HG03103 (cell line): ENCODE measurements around the gene TCERG1L.
"Not testable (repeated sequence)": the region's sequence is repeated elsewhere in the genome, so short reads cannot be mapped to it uniquely, and the experiment has no call there.

Source experiments
- ATAC-seq: cut with Tn5 transposase; IDR thresholded peaks from one replicate; pipeline ENCODE4 v1.9.1; 2021; ENCODE audit warnings: low read depth; ENCODE audit not compliant: unreplicated experiment

The TCERG1L gene

GRCh38 chr10:131114846-131115245 lies 196.7 kb downstream of the TCERG1L start:
- ATAC-seq = no peak

GRCh38 chr10:131113709-131114291 lies 197.7 kb downstream of the TCERG1L start:
- no peak for ATAC-seq

GRCh38 chr10:131113165-131113564 lies 198.4 kb downstream of the TCERG1L start:
- ATAC-seq = no peak

GRCh38 chr10:131112691-131113090 lies 198.8 kb downstream of the TCERG1L start:
- ATAC-seq = no peak

DNA sequence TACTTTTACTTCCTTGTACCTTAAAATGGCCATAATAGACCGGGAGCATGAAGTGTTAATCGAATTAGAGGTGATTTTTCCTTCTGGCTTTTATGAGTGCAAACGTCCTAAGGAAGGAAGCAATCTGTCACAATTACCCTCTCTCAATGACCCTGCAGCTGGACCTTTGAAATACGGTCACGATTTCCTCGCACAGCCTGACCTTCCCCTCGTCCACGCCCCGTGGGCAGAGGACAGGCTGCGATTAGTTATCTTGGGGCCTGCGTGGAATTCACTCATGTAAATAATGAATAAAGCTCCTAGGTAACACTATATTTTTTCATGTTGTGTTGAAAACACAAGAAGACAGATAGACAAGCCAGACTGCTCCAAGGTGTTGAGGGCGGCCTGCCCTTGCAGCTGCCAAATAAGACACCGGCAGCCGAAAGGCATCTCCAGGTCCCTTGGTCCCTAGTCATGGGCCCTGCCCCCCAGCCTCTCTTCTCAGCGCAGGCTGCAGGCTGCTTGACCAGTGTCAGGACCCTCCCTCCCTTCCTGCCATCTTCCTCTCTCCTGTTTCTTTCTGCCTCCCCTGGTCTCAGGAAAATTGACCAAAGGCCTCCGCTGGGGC lies 199.9 kb downstream of the TCERG1L start:
- ATAC-seq = no peak

DNA sequence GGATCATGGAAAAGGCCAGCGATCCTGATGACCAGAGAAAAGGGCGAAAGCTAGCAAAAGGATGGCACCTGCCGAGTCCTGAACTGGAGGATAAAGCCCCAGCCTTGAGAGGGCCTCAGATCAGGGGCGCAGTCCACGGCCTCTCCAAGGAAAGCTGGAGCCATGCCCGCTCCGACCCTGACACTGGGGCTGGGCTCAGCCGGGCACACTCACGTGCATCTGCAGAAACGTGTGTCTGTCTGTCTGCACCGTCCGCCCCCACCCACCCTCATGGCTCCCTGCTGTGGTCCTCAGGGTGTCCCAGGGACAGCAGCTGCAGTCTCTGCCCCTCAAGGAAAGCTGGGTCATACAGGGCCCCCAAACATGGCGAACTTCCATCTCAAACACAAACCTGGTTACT lies 200.5 kb downstream of the TCERG1L start:
- no peak for ATAC-seq

- no peak for ATAC-seq
Observed at GRCh38 chr10:131110241-131110783, 201.2 kb downstream of the TCERG1L start.

GRCh38 chr10:131109726-131110125 lies 201.8 kb downstream of the TCERG1L start:
- no peak for ATAC-seq

DNA sequence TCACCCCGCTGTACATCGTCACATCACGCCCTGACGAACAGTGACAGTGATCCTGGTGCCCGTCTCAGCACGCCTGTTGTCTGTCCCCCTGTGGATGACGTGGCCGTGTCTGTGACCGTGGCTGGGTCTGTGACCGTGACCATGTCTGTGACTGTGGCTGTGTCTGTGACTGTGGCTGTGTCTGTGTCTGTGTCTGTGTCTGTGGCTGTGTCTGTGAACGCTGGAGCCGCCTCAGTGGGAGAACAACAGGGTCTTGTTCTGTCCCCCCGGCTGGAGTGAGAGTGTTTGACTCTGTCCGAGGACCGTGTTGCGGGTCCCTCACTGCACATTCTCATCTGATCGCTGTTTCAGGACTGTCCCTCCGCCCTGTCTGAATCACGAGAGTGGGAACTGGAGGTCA lies 202.2 kb downstream of the TCERG1L start:
- ATAC-seq = no peak

DNA sequence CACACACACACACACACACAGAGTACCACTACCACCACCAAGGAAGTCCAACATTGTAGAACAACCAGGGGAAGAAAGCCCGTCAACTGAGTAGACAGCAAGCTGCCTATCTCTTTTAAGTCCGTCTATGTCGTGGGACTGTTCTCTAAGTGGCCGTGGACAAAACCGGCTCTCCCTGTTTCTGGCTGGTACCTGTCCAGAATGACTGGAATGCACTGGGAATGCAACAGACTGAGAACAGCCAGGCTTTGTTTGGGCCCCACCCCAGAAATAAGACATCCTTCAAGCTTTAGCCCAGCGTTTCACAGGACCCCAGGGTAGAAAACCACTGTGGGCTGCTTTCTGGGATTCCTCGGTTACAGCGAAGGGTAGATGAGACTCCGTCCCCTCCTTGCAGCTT lies 203.6 kb downstream of the TCERG1L start:
- ATAC-seq = no peak

DNA sequence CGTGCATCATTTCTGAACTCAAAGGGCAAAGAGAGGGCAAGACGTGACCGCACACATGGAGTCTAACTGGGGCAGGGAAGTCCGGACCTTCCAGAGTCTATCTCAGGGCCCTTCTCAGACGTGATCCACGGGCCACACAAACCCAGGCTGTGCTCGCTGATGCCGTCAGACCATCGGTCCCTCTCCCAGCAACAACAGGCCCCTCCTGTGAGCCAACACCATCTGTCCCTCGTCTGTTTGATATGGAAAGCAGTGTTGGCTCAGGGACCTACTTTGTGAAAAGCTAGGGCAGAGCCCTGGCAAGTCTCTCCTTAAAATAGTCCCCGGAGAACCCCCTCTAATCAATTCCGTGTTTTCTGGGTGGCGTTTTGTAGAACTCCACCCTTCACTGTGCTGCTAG lies 208.8 kb downstream of the TCERG1L start:
- ATAC-seq = no peak

DNA sequence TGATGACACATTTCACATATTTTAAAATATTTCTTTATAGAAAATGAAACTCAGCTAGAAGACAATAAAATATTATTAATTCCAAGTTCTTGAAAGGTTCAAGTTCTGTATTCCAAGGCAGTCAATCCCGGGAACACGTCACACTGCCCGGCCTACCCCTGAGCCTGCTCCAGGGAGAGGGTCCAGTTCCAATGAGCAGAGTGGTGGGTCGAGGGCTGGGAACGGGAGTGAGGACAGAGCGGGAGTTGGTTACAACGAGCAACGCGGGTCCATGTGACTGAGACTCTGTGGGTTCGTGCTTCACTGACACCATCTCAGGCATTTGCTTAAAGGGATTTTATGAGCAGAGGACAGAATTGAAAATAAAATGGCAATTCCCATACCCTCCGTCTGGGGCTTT lies 209.4 kb downstream of the TCERG1L start:
- no peak for ATAC-seq

- ATAC-seq = not testable (repeated sequence)
Observed at GRCh38 chr10:131100418-131101410, 210.8 kb downstream of the TCERG1L start.

DNA sequence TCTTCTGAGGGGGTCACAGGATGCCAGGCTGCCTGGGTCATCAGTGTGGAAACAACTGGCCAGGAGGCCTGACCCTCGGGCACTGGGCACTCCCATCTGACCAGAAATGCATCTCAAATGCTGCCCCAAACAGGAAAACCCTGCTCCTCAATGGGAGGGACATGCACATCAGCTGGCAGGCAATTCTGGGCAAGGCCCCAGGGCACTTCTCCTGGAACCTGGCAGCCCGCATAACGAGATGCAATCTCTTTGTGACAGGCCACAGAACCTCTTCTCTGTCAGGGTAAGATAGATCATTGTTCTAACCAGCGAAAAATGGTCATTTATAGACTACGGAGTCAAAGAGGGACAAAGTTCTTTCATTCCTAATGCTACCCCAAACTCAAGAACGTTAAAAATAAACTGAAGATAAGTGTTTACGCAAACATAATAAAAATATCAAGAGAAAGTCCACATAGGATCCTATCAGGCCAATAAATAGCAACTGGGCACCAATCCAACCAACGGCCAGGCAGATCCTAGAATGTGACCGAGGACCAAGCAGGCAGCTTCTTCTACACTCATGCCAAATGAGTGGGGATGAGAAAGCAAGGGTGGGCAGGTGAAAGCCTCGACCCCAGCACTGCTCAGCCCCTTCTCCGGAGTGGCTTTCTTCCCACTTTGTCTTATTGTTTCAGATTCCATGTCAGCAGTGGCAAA lies 212.3 kb downstream of the TCERG1L start:
- ATAC-seq = no peak

GRCh38 chr10:131098416-131098952 lies 213.0 kb downstream of the TCERG1L start:
- ATAC-seq = no peak

DNA sequence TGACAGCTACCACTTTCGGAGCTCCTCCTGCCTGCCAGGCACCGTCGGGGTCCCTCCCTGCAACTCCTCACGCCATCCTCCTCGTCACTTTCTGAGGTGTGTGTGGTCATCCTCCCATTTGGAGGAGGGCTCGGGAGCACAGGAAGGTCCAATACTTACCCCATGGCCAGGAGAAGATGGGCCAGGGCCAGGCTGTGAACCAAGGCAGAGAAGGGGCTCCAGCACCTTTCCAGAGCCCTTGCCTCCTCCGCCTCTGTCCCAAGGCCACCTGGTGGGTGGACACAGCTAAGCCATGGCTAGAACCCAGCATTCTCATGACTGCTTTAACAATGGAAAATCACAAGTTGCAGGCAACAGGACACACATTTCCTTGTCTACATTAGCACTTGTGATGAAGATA lies 215.5 kb downstream of the TCERG1L start:
- ATAC-seq = no peak

DNA sequence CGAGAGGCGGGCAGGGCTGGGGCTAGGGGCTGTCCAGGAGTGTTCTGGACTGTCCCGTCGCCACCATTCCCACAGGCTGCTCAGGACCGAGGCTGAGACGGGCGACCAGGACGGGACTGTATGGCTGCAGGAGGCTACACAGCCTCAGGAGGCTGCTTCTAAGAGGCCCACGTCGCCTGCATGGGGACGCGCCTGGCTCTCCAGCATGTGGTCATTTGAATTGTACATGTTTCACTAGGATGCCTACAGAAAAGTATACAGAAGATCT lies 216.3 kb downstream of the TCERG1L start:
- no peak for ATAC-seq

GRCh38 chr10:131094527-131095312 lies 216.8 kb downstream of the TCERG1L start:
- no peak for ATAC-seq

GRCh38 chr10:131093795-131094366 lies 217.6 kb downstream of the TCERG1L start:
- ATAC-seq = no peak
